MM.1S (cell line): ENCODE data around the gene SLC26A8.

Source experiments
- CTCF ChIP-seq: fragments of 300-600 bp; sonication (generic); IDR thresholded peaks from 2 replicates; pipeline ENCODE4 v1.5.1; 2016; ENCODE audit warnings: antibody characterized with exemption, low read length, mixed read lengths
- EZH2 ChIP-seq: fragments of 300-600 bp; sonication (generic); optimal IDR thresholded peaks from 2 replicates; pipeline ENCODE3; 2017; ENCODE audit warnings: low read depth, mild to moderate bottlenecking, antibody characterized with exemption, low read length, mixed read lengths
- EZH2phosphoT487 ChIP-seq: fragments of 300-600 bp; sonication (generic); IDR thresholded peaks from 2 replicates; pipeline ENCODE4 v1.6.1; 2018; ENCODE audit warnings: antibody characterized with exemption, low read length

GRCh38 chr6:35962779-35963560 is 61.5 kb downstream of the SLC26A8 start:
- TF ChIP-seq CTCF = no peak
- TF ChIP-seq EZH2phosphoT487 = no peak
- TF ChIP-seq EZH2 = no peak
